GM12874 (cell line): ENCODE results near the gene CTDSPL.

Source experiments
- CTCF ChIP-seq: IDR thresholded peaks from 2 replicates; pipeline ENCODE4 v1.5.1; 2011; ENCODE audit warnings: low read depth, mild to moderate bottlenecking, control low read depth, low read length, moderate library complexity; ENCODE audit not compliant: insufficient read depth

The CTDSPL gene

GRCh38 chr3:37836589-37836988 lies 25.1 kb upstream of the CTDSPL start:
- no peak for TF ChIP-seq CTCF

GRCh38 chr3:37847689-37848088 lies 14.0 kb upstream of the CTDSPL start:
- TF ChIP-seq CTCF = no peak

- TF ChIP-seq CTCF = no peak
These were observed 12.3 kb upstream of the CTDSPL start for GRCh38 chr3:37849146-37849923.

GRCh38 chr3:37852097-37852496 lies 9.6 kb upstream of the CTDSPL start:
- TF ChIP-seq CTCF = no peak

- no peak for TF ChIP-seq CTCF
These were observed 8.9 kb upstream of the CTDSPL start for GRCh38 chr3:37852771-37853170.

- no peak for TF ChIP-seq CTCF
These were observed 7.8 kb upstream of the CTDSPL start for GRCh38 chr3:37853691-37854413.

- peak; percentile 84 for TF ChIP-seq CTCF
These were observed 6.2 kb upstream of the CTDSPL start for GRCh38 chr3:37855363-37855970.
